Measurements from ENCODE around the gene TLK2.
"Not testable (repeated sequence)": the region's sequence is repeated elsewhere in the genome, so short reads cannot be mapped to it uniquely, and the experiment has no call there.

Gene TLK2

DNA sequence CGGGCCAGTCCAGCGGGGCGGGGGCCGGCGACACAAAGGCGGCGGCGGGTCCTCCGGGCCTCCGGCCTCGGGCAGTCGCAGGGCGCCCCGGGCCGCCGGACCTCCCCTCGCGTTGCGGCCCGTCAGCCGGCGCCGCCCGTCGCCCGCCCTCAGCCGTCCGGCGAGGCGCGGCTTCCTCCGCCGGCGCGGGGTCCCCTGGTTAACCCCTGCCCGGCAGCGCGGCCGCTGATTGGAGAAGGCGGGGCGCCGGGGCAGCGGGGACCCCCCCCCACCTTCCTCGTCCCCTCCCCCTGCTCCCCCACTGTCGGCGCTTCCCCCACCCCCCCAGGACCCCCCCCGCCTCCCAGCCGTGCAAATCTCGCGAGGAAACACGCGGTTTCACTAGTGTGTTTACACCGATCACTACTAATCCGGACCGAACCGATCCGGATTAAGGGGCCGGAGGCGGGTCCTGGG is at the start of gene TLK2:
TLK2 (plus strand) TSS at position 402 of the 456 bp plus-strand sequence. CDS start 2,301 bp downstream, outside the sequence.
- DNase-seq: peak; percentile 56

DNA sequence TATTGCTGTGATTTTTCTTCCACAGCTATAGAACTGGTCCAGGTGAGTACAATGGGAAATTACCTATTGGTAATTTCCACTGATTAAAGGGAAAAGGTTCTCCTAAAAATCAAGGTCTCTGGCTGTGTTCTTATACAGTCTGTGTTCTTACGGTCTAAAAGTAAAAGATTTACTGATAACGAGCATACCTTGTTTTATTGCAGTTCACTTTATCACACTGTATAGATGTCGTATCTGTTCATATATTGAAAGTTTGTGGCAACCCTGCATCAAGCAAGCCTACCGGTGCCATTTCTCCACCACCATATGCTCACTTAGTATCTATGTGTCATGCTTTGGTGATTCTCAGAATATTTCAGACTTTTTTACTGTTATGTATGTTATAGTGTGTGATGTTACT is 43.4 kb upstream of the TLK2 start:
- not testable (repeated sequence) for DNase-seq

DNA sequence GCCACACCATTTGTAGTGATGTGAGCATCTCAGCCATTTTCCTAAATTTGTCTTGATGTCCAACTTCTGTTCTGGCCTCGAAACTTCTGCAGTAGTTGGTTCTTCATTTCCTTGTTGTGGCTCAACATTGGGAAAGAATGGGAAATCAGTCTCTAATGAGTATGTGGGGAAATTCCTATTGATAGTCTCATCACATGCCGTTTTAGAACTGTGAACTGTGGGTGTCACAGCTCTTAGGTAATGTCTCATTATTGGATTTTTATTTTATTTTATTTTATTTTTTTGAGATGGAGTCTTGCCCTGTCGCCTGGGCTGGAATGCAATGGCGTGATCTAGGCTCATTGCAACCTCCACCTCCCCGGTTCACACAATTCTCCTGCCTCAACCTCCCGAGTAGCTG is 37.4 kb upstream of the TLK2 start:
- DNase-seq: not testable (repeated sequence)

DNA sequence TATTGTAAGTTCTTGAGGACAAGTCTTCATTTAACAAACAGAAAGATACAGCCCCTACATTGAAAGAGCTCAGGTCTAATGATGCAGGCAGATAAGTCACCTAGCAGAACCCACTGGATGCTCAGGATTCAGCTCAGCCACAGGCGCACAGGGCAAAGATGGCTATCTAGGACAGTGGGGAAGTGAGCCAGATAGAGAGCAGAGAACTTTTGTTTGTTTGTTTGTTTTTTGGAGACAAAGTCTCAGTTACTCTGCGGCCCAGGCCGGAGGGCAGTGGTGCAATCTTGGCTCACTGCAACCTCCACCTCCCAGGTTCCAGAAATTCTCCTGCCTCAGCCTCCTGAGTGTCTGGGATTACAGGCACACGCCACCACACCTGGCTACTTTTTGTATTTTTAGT is 34.6 kb upstream of the TLK2 start:
- no peak for DNase-seq

DNA sequence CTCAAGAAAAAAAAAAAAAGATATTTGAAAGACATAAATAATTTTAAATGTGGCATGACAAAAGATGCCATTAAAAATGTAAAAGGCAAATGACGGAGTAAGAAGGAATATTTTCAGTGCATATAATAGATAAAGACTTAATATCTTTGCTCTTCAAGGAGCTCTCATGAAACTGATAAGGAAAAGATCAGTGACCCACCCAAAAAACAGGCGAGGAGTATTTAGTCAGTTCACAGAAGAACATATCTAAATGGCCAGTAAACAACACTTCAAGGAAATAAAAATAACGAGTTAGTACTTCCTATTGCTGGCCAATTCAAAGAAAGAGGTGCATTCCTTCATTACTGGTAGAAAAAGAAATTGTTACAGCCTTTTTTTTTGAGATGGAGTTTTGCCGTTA is 32.8 kb upstream of the TLK2 start:
- DNase-seq: not testable (repeated sequence)

DNA sequence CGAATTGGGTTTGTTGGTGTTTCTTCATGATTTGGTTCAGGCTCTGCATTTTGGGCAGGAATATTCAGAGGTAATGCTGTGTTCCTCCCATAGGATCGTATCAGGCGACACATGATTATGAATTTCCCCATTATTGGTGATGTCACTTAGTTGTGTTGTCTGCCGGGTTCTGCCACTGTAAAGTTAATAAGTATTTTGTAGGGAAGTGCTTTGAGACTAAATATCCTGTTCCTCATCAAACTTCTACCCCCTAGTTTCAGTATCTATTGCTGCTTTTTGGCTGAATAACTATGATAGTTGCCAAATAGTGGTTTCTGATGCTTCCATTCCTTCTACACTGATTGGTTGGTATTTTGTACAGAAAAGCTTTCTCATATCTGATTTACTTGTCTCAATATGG is 26.4 kb upstream of the TLK2 start:
- DNase-seq: not testable (repeated sequence)

DNA sequence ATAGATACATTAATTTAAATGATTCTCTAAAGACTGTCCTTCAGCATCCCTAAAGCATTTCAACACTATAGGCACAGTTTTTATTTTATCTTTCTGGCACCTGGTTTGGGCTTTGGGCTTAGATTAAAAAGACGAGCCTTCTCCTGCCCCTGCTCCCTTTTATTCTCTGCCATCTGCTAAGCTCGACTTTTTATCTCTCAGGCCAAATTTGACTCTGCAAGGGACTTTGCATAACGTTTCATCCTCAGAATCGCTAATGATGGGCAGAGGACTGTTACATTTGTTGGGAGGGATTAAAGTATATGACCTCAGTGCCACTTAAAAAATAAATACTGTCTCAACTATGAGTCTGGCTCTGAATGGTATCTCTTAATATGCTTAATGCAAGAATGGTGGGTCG is 25.6 kb upstream of the TLK2 start:
- DNase-seq: not testable (repeated sequence)

DNA sequence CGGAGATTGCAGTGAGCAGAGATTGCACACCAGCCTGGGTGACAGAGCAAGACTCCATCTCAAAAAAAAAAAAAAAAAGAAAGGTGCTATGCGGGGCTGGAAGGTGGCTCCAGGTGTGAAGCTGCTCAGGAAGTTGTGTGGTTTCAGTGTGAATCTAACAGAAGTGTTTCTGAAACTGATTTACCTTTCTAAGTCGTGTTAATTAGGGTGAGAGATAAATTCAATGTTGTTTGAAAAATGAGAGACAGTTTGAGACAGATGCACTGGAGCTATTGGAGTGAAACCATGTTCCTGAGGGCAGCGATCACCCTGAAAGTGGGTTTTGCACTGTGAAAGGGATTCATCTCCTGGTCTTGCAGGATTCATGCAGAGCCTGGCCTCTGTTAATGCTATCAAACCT is 25.0 kb upstream of the TLK2 start:
- not testable (repeated sequence) for DNase-seq

DNA sequence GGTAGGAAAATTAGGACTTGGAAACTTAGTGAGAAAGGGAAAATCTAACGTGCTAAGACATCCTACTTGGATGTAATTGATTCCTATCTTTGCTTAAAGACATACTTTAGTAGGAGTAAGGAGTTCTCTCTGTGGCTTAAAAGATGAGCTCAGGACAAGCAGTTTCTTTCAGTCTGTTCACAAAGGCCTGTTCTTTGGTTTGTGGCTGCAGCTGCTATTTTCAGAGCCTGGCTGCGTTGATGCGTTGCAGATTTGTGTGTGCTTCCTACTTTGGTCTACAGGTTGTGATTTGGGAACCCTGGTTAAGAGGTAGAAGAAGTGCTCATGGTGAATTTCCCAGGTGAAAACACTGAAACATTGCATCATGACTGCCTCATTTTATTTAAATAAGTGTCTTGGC is 24.5 kb upstream of the TLK2 start:
- DNase-seq: not testable (repeated sequence)

DNA sequence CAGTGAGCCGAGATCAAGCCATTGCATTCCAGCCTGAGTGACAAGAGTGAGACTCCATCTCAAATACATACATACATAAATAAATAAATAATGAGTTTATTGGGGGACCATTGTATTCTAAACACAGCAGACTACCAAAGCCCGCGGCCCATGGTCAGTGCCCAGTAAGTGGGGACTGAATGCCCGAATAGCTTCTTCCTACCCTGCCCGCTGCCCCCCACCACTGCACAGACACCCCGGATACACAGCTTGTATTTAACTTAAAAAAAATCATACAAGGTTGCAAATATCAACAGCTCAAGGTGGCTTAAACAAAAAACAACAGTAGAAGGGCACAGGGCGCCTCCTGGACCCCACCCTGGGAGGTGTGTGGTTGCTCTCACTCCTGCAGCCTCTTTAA is 22.6 kb upstream of the TLK2 start:
- no peak for DNase-seq

DNA sequence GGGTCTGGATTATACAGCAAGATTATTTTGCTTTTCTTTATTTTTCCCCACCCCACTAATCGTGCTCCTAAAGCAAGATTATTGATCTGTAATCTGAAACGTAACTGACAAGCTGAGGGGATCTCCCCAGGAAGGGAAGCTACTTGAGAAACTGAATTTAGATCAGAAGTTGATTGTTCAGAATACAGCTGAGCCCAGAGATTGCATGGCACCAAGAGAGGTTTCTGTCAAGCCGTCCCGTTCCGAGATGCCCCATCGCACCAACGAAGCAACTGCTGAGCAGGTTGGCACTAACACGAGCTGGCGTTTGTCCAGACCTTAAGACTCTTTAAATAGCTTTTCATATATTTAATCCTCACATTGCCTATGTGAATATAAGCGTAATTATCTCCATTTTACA is 20.1 kb upstream of the TLK2 start:
- DNase-seq: not testable (repeated sequence)

DNA sequence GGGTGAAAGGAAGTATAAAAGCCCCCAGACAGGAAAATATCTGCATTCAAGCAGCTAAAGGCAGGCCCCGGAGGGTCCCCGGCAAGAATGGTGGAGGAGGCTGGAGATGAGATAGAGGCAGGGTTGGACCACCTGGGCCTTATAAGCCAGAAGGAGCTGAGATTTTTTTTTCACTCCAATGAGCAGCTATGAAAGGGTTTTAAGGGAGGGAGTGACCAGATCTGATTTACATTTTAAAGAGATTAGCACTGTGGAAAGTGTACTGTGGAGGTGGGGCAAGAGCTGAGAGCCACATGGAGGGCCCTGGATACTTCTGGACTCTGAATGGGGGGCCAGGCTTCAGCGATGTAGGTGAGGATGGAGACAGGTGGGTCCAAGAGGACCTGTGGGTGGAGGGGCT is 14.2 kb upstream of the TLK2 start:
- not testable (repeated sequence) for DNase-seq

DNA sequence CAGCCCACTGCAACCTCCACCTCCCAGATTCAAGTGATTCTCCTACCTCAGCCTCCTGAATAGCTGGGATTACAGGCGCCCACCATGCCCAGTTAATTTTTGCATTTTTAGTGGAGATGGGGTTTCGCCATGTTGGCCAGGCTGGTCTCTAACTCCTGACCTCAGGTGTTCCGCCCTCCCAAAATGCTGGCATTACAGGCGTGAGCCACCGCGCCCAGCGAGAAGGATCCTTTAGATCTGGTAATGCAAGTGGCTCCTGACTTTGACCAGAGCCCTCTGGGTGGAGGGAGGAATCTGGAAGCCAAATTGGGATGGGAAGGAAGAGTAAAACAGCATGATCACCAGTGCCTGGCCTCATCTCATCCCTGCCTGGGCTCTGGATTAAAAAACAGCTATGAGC is 13.4 kb upstream of the TLK2 start:
- not testable (repeated sequence) for DNase-seq

DNA sequence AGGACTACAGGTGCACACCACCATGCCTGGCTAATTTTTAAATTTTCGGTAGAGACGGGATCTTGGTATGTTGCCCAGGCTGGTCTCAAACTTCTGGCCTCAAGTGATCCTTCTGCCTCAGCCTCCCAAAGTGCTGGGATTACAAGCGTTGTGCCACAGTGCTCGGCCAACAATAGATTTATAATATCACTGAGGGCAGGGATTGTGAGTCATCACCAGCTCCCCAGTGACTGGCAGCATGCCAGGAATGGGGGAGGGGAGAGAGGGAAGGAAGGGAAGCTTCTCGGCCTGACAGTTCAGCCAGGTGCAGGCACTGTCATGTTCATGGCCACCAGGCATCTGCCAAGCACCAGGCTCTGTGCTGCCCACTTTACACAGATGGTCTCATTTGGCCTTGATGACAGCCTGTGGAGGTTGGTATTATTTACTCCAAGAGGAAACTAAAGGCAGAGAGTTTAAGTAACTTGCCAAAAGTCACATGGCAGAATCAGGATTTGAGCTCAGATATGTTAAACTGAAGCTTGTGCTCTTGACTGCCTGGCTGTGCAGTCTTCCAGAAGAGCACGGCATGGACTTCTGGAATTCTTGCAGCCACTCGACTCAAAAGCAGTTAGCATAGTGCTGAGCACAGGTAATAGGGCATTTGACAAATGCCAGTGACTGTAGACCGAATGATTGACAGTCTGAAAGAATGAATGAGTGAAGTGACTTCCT is 7.8 kb upstream of the TLK2 start:
- DNase-seq: peak; percentile 51

DNA sequence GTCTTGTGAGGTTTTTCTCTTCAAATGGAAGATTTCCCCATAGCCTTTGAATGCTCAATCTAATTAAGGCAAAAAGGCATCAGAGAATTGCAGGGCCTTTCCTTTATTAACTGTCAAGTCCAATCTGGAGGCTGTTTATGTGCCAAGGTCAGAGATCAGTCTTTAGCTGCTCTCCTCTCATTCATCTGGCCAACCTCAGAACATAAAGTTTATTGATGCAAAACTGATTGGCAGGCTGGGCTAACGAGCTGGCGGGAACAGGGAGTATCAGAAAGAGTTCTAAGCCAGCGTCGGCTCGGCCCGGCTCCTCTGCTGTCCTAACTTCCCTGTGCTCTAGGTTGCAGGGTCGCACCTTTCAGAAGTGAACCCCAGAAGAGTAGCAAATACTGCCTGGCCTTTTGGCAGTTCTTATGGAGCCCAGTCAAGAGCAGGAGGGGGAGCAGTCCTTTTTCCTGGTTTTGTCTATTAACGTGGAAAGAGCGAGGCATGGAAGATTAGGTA is 7.2 kb upstream of the TLK2 start:
- DNase-seq: not testable (repeated sequence)

DNA sequence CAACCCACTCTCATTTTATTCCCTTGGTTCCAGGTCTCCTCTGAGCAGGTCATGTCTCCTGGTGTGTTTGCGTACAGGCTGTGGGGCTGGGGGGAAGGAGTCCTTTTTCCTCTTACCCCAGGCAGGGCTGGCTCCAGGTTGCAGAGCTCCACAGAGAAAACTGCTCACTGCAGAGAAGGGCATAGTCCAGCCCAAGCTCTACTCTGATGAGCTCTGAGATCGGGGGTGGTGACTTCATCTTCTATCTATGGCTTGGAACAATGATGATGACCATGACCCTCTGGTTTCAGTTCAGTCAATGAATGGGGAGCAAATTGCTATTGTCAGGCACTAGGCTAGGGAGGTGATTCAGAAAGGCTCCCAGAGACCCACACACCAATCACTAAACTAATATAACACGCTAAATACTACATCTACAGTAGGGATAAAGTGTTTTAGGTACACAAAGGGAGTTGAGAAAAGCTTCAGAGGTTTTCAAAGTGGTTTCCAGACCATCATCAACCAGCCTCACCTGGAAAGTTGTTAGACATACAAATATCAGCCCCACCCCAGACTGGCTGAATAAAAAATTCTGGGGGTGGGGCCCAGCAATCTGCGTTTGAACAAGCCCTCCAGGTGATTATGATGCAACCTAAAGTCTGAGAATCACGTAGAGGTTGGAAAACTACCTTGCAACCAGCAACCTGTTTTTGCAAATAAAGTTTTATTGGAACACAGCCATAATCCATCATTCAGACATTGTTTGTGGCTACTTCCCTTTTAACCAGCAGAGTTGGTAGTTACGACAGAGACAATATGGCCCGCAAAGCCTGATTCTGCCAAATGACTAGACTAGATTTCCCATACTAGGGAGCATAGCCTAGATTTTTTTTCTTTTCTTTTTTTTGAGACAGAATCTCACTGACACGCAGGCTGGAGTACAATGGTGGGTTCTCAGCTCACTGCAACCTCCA is 5.3 kb upstream of the TLK2 start:
- DNase-seq: not testable (repeated sequence)

DNA sequence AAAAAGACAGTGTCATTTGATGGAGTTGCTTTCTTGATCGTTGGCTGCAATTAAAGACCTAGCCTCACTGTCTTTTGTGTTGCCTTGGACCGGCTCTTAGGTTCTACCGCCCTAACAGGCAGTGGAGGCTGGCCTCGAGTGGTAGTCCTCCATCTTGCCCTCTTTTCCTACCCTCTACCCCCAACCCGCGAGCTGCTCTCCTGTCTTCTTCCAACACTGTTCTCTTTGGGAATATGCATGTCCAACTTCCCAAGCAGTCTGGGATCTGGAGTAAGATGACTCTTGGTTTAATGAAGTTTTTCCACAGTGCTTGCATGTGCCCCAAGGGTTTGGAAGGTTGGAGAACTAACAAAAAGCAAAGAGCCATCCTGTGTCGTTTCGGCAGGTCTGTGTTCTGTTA is 1.5 kb upstream of the TLK2 start:
- DNase-seq: not testable (repeated sequence)

DNA sequence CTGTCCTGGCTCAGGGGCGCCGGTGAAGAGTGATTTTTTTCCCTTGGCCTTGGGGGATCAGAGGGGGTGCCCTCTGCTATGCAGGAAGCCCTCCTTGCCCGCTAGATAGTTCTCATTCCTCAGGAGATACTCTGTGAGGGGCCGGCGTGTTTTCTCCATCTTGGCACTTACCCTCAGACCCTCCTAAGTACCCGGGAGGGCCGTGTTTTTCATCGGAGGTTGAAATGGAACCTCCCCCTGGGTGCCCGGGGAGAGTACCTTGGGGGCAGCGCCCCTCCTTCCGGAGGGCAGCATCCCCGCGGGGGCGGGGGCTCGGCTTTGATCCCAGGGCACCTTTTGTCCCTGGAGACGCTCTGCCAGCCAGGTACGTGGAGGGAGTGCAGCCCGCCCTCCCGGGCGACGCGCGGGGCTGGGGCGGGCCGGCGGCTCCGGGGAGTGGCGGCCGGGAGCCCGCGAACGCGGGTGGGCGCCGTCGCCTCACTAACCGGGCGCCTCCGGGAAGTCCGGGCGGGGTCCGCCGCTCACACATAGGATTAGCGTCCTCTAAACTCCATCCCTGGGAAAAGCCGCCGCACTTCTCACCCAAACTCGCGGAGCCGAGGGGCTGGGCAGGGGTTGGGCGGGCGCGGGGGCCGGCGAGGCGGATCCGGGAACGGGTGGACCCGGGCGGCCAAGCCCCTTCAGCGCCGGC is 762 bp upstream of the TLK2 start:
- DNase-seq: peak; percentile 17

DNA sequence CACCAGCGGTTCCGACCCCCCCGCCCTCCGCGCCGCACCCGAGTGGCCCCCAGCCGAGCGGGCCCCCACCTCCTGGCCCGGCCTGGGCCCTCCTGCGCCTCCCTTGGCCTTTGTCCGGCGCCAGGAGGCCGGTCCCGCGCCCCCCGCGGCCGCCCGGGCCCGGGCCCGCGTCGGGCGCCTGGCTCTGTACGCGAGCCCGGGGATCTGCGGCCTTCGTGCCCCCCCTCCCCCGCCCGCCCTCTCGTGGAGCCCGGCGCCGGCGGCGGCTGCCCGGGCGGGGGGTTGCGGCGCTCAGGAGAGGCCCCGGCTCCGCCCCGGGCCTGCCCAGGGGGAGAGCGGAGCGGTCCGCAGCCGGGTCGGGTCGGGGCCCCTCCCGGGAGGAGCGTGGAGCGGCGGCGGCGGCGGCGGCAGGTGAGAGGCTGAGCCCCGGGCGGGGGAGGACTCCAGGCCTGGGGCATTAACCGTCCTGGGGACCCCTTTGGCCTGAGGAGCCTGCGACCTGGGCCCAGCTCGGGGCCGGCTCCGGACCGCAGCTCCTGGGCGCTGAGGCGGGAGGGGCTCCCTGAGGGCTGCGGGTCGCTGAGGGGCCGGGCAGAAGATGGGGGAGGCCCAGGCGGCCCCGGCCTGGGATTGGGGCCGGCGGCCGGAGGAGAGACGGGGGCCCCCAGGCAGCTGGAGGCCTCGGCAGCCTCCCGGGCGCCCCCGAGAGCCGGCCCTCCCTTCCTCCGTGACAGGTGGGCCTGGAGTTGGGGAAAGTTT is 434 bp downstream of the TLK2 start:
- not testable (repeated sequence) for DNase-seq

DNA sequence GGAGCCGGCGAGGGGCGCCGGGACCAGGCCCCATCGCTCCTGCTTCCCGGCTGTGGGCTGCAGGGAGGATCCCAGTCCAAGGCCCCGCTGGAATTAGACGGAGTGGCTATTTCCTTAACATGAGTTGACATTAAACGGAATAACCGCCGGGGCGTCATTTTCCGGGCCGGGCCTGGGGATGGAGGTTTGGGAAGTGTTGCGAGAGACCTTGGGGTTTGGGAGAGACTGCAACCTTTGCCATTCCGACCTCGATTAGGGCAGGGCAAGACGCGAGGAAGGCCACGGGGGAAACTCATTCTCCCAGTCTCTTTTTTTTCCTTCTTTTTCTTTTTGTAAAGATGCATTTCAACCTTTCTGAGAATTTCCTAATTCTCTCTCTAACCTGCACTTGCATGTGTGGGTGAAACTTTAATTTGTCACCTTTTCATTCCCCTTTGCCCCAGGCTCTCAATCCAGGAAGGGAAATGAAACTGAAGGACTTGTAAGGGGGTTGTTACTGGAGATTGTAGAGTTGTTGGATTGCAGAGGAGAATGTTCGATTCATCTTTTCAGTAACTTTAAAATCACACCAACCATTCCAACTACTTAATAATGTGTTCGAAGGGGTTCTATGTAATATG is 1.1 kb downstream of the TLK2 start:
- not testable (repeated sequence) for DNase-seq

DNA sequence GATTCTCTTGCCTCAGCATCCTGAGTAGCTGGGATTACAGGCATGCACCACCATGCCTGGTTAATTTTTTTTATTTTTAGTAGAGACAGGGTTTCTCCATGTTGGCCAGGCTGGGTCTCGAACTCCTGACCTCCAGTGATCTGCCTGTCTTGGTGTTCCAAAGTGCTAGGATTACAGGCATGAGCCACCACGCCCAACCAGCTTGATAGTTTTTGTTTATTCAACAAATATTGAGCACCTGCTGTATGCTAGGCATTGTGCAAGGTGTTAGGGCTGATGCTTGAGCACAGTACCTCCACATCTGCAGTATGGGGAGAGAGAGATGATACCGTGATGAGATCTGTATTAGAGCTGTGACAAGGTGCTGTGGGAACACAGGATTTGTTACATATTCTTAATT is 3.9 kb downstream of the TLK2 start:
- DNase-seq: not testable (repeated sequence)

DNA sequence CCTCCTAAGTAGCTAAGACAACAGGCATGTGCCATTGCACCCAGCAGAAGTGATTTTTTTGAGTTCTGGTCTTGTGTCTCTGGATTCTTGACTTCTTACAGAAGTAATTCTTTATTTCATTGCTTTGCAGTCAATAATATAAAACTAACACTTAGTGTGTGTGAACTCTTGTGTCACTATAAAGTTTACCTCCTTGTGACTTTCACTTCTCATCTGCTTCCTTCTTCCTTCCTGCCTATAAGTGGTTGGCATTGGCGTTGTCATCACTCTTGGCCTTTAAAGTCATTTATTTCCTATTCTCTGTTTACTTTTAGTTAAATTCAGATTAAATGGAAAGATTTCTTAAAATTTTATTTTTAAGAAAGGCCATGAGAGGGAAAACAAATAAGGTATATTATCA is 12.4 kb downstream of the TLK2 start:
- DNase-seq: not testable (repeated sequence)

Data from NCI-H1105 treated with DMSO at 0.1 percent for 48 hours (cell line).